NCI-H146 treated with DMSO at 0.1 percent for 48 hours (cell line): ENCODE data around the gene AACS.
A peak's percentile ranks its signal among the peaks of the same experiment; 100 is the strongest.

Experiments used
- DNase-seq: peaks from one replicate; lab custom pipeline; 2025; ENCODE audit not compliant: unreplicated experiment; lab: John Stamatoyannopoulos, UW

The AACS gene

GRCh38 chr12:125183187-125184067 is 118.2 kb downstream of the AACS start:
- peak; percentile 38 for DNase-seq

- no peak for DNase-seq
Measured at GRCh38 chr12:125184213-125184967, 119.2 kb downstream of the AACS start.

DNA sequence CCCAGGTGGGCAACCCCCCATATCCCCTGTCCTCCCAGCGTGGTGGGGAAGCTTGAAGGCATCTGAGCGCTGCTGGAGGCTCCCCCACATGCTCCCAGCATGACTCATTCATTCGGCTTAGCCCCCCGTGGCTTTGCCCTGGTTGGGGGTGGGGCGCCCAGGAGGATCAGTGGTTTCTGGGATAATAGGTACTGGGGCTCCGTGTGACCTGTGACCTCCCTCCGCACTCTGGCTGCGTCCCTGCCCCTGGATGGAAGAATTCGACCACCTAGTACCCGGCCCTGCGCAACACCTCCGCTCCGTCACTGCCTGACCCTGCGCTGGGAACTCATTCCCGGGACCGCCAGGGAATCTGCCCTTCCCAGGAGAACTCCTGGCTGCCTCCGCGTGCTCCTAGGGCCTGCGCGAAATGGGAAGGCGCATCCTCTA is 120.1 kb downstream of the AACS start:
- DNase-seq: no peak

DNA sequence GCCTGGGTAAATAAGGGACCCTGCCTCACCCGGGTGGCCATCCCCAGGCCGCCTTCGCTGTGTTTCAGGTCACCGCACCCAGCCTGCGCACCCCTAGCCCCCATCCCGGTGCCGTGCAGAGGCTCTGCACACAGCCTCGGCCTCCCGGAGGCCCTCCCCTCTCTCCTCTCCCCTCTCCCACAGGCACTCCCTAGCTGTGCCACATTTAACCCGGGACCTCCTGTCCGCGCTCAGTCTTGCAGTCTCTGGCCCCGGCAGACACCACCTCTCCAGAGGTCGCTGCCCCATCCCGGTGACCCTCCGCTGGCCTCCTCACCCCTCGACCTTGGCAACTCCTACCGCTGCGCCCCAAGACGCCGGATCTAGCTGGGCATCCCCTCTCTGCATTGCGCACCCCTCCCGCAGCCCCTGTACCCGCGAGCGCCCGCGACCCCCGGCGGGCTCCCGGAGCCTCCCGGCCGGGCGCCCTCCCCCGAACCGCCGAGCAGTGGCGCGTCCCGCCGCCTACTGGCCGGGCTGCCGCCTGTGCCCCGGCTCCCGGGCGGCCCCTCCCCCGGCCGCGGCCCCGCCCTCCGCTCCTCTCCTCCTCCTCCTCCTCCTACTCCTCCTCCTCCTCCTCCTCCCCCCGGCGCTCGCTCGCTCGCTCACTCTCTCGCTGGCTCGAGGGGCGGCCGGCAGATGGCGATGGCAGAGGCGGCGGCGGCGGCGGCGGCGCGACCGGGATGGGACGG is 120.7 kb downstream of the AACS start, which contains the start of gene TMEM132B:
TMEM132B (plus strand) TSS at position 647 of the 731 bp plus-strand sequence.
- peak; percentile 22 for DNase-seq

DNA sequence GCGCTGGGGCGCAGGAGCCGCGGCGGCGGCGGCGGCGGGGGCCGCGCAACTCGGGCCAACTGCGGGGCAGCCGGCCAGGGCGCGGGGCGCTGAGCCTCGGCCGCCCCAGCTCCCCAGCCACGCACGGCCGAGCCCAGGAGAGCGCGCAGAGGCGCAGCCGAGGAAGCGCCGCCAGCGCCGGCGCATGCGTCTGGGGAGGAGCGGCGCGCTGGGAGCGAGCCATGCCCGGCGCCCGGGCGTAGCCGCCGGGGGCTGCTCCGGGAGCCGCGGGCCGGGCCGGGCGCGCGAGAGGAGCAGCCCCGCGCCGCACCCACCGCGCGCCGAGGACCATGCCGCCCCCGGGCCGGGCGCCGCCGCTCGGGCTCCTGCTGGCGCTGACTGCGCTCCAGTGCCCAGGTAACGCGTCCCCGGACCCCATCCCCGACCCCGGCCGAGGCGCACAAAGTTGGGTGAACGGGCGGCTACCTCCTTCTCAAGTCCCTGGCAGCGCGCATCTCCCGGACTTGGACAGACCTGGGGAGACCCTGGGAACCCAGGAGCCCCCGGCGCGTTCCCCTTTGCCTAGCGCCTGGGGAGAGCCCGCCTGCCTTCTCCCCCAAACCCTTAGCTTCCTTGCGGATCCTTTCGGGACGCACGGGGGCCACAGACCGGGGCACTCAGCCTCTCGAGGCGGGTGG is 121.4 kb downstream of the AACS start:
- DNase-seq: no peak

DNA sequence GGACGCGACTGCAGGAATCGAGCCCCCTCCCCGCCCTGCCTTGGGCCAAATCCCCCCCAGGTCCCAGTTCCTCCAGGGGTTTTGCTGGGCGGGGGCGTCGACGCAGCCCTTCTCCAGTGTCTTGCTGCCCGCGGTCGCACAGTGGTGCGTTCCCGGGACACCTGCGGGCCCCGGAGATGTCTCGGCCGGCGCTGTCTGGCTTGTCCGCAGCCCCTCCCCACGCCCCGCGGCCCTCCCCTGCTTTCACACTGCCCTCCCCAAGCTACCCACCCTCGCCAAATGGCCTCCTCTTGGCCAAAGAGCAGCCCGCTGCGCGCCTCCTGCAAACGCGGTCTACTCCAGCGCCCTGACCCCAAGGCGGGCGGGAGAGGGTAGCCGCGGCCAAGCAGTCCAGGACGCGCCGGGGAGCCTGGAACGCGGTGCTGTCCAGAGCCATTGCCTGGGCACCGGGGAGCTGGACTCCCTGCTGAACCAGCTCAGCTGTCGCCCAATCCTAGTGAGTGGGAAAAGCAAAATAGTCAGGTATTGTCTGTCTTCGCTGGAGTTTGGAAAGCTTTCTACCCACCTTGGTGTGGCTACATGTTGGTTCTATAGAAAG is 122.0 kb downstream of the AACS start:
- DNase-seq: no peak

GRCh38 chr12:125187780-125188741 is 122.8 kb downstream of the AACS start:
- peak; percentile 18 for DNase-seq

DNA sequence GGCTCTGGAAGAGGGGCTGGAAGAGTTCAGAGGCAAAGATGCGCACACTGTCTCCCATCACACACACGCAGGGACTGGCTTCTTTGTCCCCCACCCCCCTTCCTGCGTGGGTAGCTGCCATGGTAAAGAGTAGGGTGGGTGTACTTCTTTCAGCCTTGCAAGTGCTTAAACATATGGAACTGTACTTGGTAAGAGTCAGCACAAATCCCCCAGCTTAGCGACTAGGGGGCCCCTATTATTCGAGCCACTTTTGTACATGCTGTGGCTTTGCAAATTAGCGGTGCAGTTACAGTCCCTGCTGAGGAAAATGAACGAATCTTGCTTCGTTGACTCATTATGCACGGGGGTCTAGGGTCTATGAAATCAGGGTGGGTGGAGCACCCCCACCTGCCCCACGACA is 123.8 kb downstream of the AACS start:
- DNase-seq: no peak

- no peak for DNase-seq
Measured at GRCh38 chr12:125189502-125189901, 124.3 kb downstream of the AACS start.

DNA sequence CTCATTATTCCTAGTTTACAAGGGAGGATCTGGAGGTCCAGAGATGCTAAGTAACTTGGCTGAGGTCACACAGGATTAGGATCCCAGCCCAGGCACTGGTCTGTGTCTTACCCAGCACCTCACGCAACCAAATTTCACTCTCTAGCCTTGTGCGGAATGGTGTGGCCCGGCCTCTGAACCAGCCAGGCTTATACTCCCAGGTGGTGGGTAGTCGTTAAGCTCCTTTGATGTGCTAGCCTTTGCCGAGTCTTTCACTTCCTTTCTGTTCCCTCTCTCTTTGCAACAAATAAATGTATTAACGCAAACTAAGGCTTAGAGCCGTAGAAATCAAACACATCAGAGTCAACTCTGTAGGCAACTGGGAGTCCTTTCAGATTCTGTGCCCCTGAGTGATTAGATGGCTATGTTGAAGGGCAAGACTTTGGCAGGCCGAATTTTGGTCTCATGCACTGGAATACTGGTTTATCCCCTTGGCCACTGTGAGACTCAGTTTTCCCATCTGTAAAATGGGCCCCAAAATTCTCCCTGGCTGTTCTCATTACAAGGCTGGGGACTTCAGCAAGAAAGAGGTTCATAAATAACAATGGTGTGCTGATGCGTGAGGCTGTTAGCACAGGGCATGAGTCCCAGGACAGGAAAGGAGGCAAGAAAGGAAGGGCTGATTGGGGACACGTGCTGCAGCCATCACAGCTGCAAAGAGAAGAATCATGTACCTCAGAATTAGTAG is 126.3 kb downstream of the AACS start:
- no peak for DNase-seq

- DNase-seq: no peak
Measured at GRCh38 chr12:125192690-125193221, 127.5 kb downstream of the AACS start.
